IMR-90 (cell line): ENCODE measurements around the gene SELENOS. TPM values are rescaled to one million over a fixed set of nuclear protein-coding genes. Genes with fewer than 3 reads are reported as not detected.

Experiments used
- ATAC-seq: fragments of 200-7000 bp; cut with Tn5 transposase; 2 replicates; pipeline ENCODE4 v1.9.1; 2020; ENCODE audit warnings: low read depth, mild to moderate bottlenecking, moderate library complexity
- BruUV-seq: library from RNA; stranded (reverse); fragments of 400-500 nt; replicated peaks from 2 replicates; lab custom pipeline; 2021; lab: Mats Ljungman, UMichigan
- CTCF ChIA-PET: fragments of 300-600 bp; formaldehyde crosslinking; extraction: SDS; loops from one replicate; lab custom pipeline; 2021; ENCODE audit warnings: antibody characterized with exemption; lab: Yijun Ruan, JAX
- POLR2A ChIA-PET: fragments of 300-600 bp; sonication (Branson Sonifier 250); formaldehyde crosslinking; loops from one replicate; lab custom pipeline; 2022; ENCODE audit warnings: antibody characterized with exemption; ENCODE audit not compliant: unreplicated experiment; lab: Charles Lee
- DNase-seq: peaks from one replicate; pipeline ENCODE4 v3.0.0; 2013
- H2AFZ ChIP-seq: replicated peaks from 2 replicates; pipeline ENCODE3; 2013; ENCODE audit warnings: low read length, mild to moderate bottlenecking; ENCODE audit not compliant: poor library complexity
- H2AK5ac ChIP-seq: 2 replicates; pipeline ENCODE4 v1.6.1; 2013; ENCODE audit warnings: low read depth, low read length, inconsistent platforms
- H2AK9ac ChIP-seq: replicated peaks from 2 replicates; pipeline ENCODE3; 2013; ENCODE audit warnings: mild to moderate bottlenecking, low read depth, low read length, moderate library complexity; ENCODE audit not compliant: poor library complexity
- H2BK120ac ChIP-seq: 2 replicates; pipeline ENCODE4 v1.6.1; 2013; ENCODE audit warnings: low read depth, low read length, inconsistent platforms
- H2BK15ac ChIP-seq: 3 replicates; pipeline ENCODE4 v1.6.1; 2013; ENCODE audit warnings: low read depth, low read length, inconsistent platforms
- H2BK20ac ChIP-seq: 2 replicates; pipeline ENCODE4 v1.6.1; 2013; ENCODE audit warnings: low read depth, mild to moderate bottlenecking, inconsistent platforms, low read length, moderate library complexity
- H2BK5ac ChIP-seq: 2 replicates; pipeline ENCODE4 v1.6.1; 2013; ENCODE audit warnings: mild to moderate bottlenecking, low read depth, low read length, inconsistent platforms; ENCODE audit not compliant: poor library complexity, severe bottlenecking
- H3K14ac ChIP-seq: replicated peaks from 2 replicates; pipeline ENCODE4 v1.6.1; 2013; ENCODE audit warnings: low read depth, low read length, inconsistent platforms
- H3K18ac ChIP-seq: 2 replicates; pipeline ENCODE4 v1.6.1; 2013; ENCODE audit warnings: low read depth, low read length, control low read depth
- H3K23ac ChIP-seq: 2 replicates; pipeline ENCODE4 v1.6.1; 2013; ENCODE audit warnings: low read depth, low read length, inconsistent platforms
- H3K27ac ChIP-seq: 2 replicates; pipeline ENCODE4 v1.5.1; 2013; ENCODE audit warnings: mild to moderate bottlenecking, control low read depth, low read length; ENCODE audit not compliant: insufficient read depth
- H3K27me3 ChIP-seq: 2 replicates; pipeline ENCODE4 v1.6.1; 2013; ENCODE audit warnings: low read length; ENCODE audit not compliant: control insufficient read depth, insufficient read depth
- H3K36me3 ChIP-seq: 2 replicates; pipeline ENCODE4 v1.6.1; 2013; ENCODE audit warnings: low read length, mixed read lengths; ENCODE audit not compliant: control insufficient read depth, insufficient read depth
- H3K4ac ChIP-seq: 2 replicates; pipeline ENCODE4 v1.6.1; 2013; ENCODE audit warnings: low read depth, low read length, inconsistent platforms
- H3K4me1 ChIP-seq: 2 replicates; pipeline ENCODE4 v1.6.1; 2013; ENCODE audit warnings: low read length, mixed read lengths; ENCODE audit not compliant: control insufficient read depth, insufficient read depth
- H3K4me2 ChIP-seq: 2 replicates; pipeline ENCODE4 v1.6.1; 2013; ENCODE audit warnings: low read depth, mild to moderate bottlenecking, control low read depth, low read length, moderate library complexity
- H3K4me3 ChIP-seq: 2 replicates; pipeline ENCODE4 v1.5.1; 2013; ENCODE audit warnings: low read depth, mild to moderate bottlenecking, control low read depth, low read length, moderate library complexity; ENCODE audit not compliant: insufficient read depth
- H3K56ac ChIP-seq: 2 replicates; pipeline ENCODE4 v1.6.1; 2013; ENCODE audit warnings: low read length, inconsistent platforms; ENCODE audit not compliant: insufficient read depth; ENCODE audit errors: extremely low read depth
- H3K79me1 ChIP-seq, 2 experiments: 2 replicates each; pipeline ENCODE4 v1.6.1; 2013; ENCODE audit warnings: low read length in 2 of 2, inconsistent platforms in 1 of 2, low read depth in 1 of 2
- H3K9ac ChIP-seq: 2 replicates; pipeline ENCODE4 v1.6.1; 2013; ENCODE audit warnings: low read depth, low read length, control low read depth
- H3K9me1 ChIP-seq: 2 replicates; pipeline ENCODE4 v1.6.1; 2013; ENCODE audit warnings: low read length, inconsistent platforms; ENCODE audit not compliant: insufficient read depth
- H3K9me3 ChIP-seq: 2 replicates; pipeline ENCODE4 v1.6.1; 2013; ENCODE audit warnings: low read length; ENCODE audit not compliant: control insufficient read depth, insufficient read depth
- H4K20me1 ChIP-seq: 2 replicates; pipeline ENCODE4 v1.6.1; 2013; ENCODE audit warnings: low read length, inconsistent platforms; ENCODE audit not compliant: insufficient read depth
- H4K5ac ChIP-seq: 2 replicates; pipeline ENCODE4 v1.6.1; 2013; ENCODE audit warnings: mild to moderate bottlenecking, low read depth, low read length, control low read depth
- H4K8ac ChIP-seq, 2 experiments: 2 replicates each; pipeline ENCODE4 v1.6.1; 2013; ENCODE audit warnings: low read depth in 2 of 2, low read length in 2 of 2, control low read depth in 1 of 2, inconsistent platforms in 1 of 2
- H4K91ac ChIP-seq: 2 replicates; pipeline ENCODE4 v1.6.1; 2013; ENCODE audit warnings: low read depth, low read length, inconsistent platforms; ENCODE audit not compliant: insufficient read depth
- BHLHE40 ChIP-seq: fragments of 150-350 bp; IDR thresholded peaks from 2 replicates; pipeline ENCODE4 v1.6.1; 2016; ENCODE audit warnings: mild to moderate bottlenecking, low read depth, low read length
- CEBPB ChIP-seq: IDR thresholded peaks from 2 replicates; pipeline ENCODE4 v1.6.1; 2012; ENCODE audit warnings: low read depth, low read length, improper control_type of control experiment
- CHD1 ChIP-seq: IDR thresholded peaks from 2 replicates; pipeline ENCODE4 v1.6.1; 2012; ENCODE audit warnings: low read depth, low read length, improper control_type of control experiment
- CTCF ChIP-seq: conservative IDR thresholded peaks from 2 replicates; pipeline ENCODE4 v1.5.1; 2012; ENCODE audit warnings: mild to moderate bottlenecking, low read depth, low read length, improper control_type of control experiment
- ELK1 ChIP-seq: fragments of 150-350 bp; IDR thresholded peaks from 2 replicates; pipeline ENCODE4 v1.6.1; 2016; ENCODE audit warnings: low read depth, mild to moderate bottlenecking, low read length, moderate library complexity, borderline replicate concordance
- FOS ChIP-seq: fragments of 150-350 bp; IDR thresholded peaks from 2 replicates; pipeline ENCODE4 v1.6.1; 2016; ENCODE audit warnings: low read depth, low read length
- MAFK ChIP-seq: IDR thresholded peaks from 2 replicates; pipeline ENCODE4 v1.6.1; 2012; ENCODE audit warnings: low read depth, low read length, improper control_type of control experiment
- MAZ ChIP-seq: IDR thresholded peaks from 2 replicates; pipeline ENCODE4 v1.6.1; 2012; ENCODE audit warnings: low read depth, mild to moderate bottlenecking, low read length, improper control_type of control experiment, moderate library complexity, borderline replicate concordance
- MXI1 ChIP-seq: IDR thresholded peaks from 2 replicates; pipeline ENCODE4 v1.6.1; 2012; ENCODE audit warnings: low read depth, mild to moderate bottlenecking, low read length, moderate library complexity, borderline replicate concordance
- NFE2L2 ChIP-seq: fragments of 150-350 bp; IDR thresholded peaks from 2 replicates; pipeline ENCODE4 v1.6.1; 2016; ENCODE audit warnings: low read depth, mild to moderate bottlenecking, low read length
- POLR2A ChIP-seq: IDR thresholded peaks from 2 replicates; pipeline ENCODE4 v1.6.1; 2012; ENCODE audit warnings: mild to moderate bottlenecking, low read depth, low read length
- RAD21 ChIP-seq: IDR thresholded peaks from 2 replicates; pipeline ENCODE4 v1.6.1; 2012; ENCODE audit warnings: low read length, improper control_type of control experiment
- RCOR1 ChIP-seq: IDR thresholded peaks from 2 replicates; pipeline ENCODE4 v1.6.1; 2012; ENCODE audit warnings: mild to moderate bottlenecking, low read length, improper control_type of control experiment; ENCODE audit not compliant: insufficient replicate concordance
- RFX5 ChIP-seq: IDR thresholded peaks from 2 replicates; pipeline ENCODE4 v1.8.0; 2012; ENCODE audit warnings: low read depth, mild to moderate bottlenecking, low read length, moderate library complexity
- SMC3 ChIP-seq: fragments of 150-350 bp; IDR thresholded peaks from 2 replicates; pipeline ENCODE4 v1.6.1; 2016; ENCODE audit warnings: low read depth, mild to moderate bottlenecking, antibody characterized with exemption, low read length, moderate library complexity
- USF2 ChIP-seq: fragments of 150-350 bp; IDR thresholded peaks from 2 replicates; pipeline ENCODE4 v1.6.1; 2017; ENCODE audit warnings: mild to moderate bottlenecking, antibody characterized with exemption, low read length, low read depth
- WGBS, 2 experiments: methylation state at CpG; one replicate each; pipeline versions ENCODE4 v1.1.5 to v1.1.7; 2013; ENCODE audit warnings: missing lambda C conversion rate in 2 of 2; ENCODE audit not compliant: insufficient read length in 1 of 2; ENCODE audit errors: extremely low coverage in 2 of 2; 5-methylcytosine and 5-hydroxymethylcytosine counted together
- dilution Hi-C: fragments of 300-500 bp; cut with HindIII; formaldehyde crosslinking; loops from one replicate; pipeline ENCODE4 v1.14.3; 2018; ENCODE audit warnings: low sequenced_read_pairs; ENCODE audit not compliant: unreplicated experiment
- in situ Hi-C: fragments of 300-500 bp; cut with MboI; formaldehyde crosslinking; loops from 3 replicates; pipeline ENCODE4 v1.14.3; 2019; ENCODE audit warnings: low sequenced_read_pairs, inconsistent platforms, mixed read lengths
- intact Hi-C: fragments of 100-400 bp; cut with micrococcal nuclease; formaldehyde crosslinking; loops from 2 replicates; pipeline ENCODE4 v1.10.0; 2022
- polyA plus RNA-seq, 3 experiments: library from polyadenylated mRNA; depleted of rRNA; stranded (reverse); fragments of >200 nt; gene quantifications; 2 replicates each; pipeline ENCODE4 v1.2.3, GENCODE V29; 2012; ENCODE audit warnings: low replicate concordance in 1 of 3
- total RNA-seq: library from RNA; depleted of rRNA; stranded (reverse); fragments of >200 nt; gene quantifications from 2 replicates; pipeline ENCODE4 v1.2.3, GENCODE V29; 2012

SELENOS gene
- total and polyA plus RNA-seq, 2 of the 4 experiments (the other 2 are of a cell fraction), result 39.8 to 77.1 TPM

- H3K4me2 ChIP-seq, result no peak overlapping the region
- no peak overlapping the region for H2BK5ac ChIP-seq
- no peak overlapping the region for H2AK9ac ChIP-seq
- no peak overlapping the region for H3K18ac ChIP-seq
- H3K27ac ChIP-seq, result no peak overlapping the region
- H3K36me3 ChIP-seq, result no peaks in the 10 kb centered on the region
- TF ChIP-seq RCOR1 (no peak), FOS (no peak), CEBPB (no peak), MXI1 (no peak), SMC3 (no peak), POLR2A (no peak), MAFK (no peak), NFE2L2 (no peak), RFX5 (no peak), USF2 (no peak), RAD21 (no peak), ELK1 (no peak), MAZ (no peak), BHLHE40 (no peak), CHD1 (no peak), CTCF (no peak)
- H3K4me1 ChIP-seq, result no peaks in the 10 kb centered on the region
- H3K27me3 ChIP-seq, result peaks cover 29% of the 10 kb centered on the region
- no peak overlapping the region for H3K14ac ChIP-seq
- no peak overlapping the region for H2BK120ac ChIP-seq
- H4K91ac ChIP-seq, result no peak overlapping the region
- no peak overlapping the region for H3K56ac ChIP-seq
- ATAC-seq (no peak), DNase-seq (no peak)
- ChIA-PET CTCF (interaction anchor here (1.6 kb wide), 1 partner anchor 11 kb away, joined by 4 read pairs; no protein-coding TSS in a partner anchor), POLR2A (no interaction called here)
- H2AK5ac ChIP-seq, result no peak overlapping the region
- BruUV-seq, result no TSS peak
- H3K9me3 ChIP-seq, result no peaks in the 10 kb centered on the region
- intact Hi-C loops (no loop called here), in situ Hi-C loops (no loop called here), dilution Hi-C loops (no loop called here)
- no peaks in the 10 kb centered on the region for H4K20me1 ChIP-seq
- H3K9ac ChIP-seq, result no peak overlapping the region
- H2BK20ac ChIP-seq, result no peak overlapping the region
- H3K9me1 ChIP-seq, result no peaks in the 10 kb centered on the region
- no peaks in the 10 kb centered on the region for H3K79me1 ChIP-seq
- H3K23ac ChIP-seq, result no peak overlapping the region
- H2AFZ ChIP-seq, result no peak overlapping the region
- WGBS, 2 experiments, result no CpG with 5 or more reads among the region's 10 CpGs
- H3K4ac ChIP-seq, result no peak overlapping the region
- H3K4me3 ChIP-seq, result no peak overlapping the region
- H4K5ac ChIP-seq, result no peak overlapping the region
- H4K8ac ChIP-seq, result no peak overlapping the region
- no peak overlapping the region for H2BK15ac ChIP-seq
Observed at GRCh38 chr15:101315736-101316135, 38.5 kb upstream of the SELENOS start.
